H9 (cell line): ENCODE results near the gene CCDC148. TPM values are rescaled to one million over a fixed set of nuclear protein-coding genes. Genes with fewer than 3 reads are reported as not detected.

Source experiments
- DNase-seq: peaks from one replicate; pipeline ENCODE4 v3.0.0-alpha.2; 2017
- H2AFZ ChIP-seq: one replicate; pipeline ENCODE4 v1.6.1; 2013; ENCODE audit warnings: mild to moderate bottlenecking, low read length, control low read depth, moderate library complexity
- H2AK5ac ChIP-seq: 2 replicates; pipeline ENCODE4 v1.6.1; 2013; ENCODE audit warnings: low read length, control low read depth, mixed read lengths; ENCODE audit not compliant: insufficient read length
- H2BK120ac ChIP-seq: one replicate; pipeline ENCODE4 v1.6.1; 2013; ENCODE audit warnings: low read depth, mild to moderate bottlenecking, low read length, control low read depth, inconsistent platforms; ENCODE audit not compliant: poor library complexity, severe bottlenecking
- H2BK12ac ChIP-seq: 2 replicates; pipeline ENCODE4 v1.6.1; 2013; ENCODE audit warnings: low read length, control low read depth, mixed read lengths, low read depth; ENCODE audit not compliant: insufficient read length
- H2BK15ac ChIP-seq: 2 replicates; pipeline ENCODE4 v1.6.1; 2013; ENCODE audit warnings: low read depth, low read length, control low read depth
- H2BK20ac ChIP-seq: one replicate; pipeline ENCODE4 v1.6.1; 2013; ENCODE audit warnings: low read depth, mild to moderate bottlenecking, low read length, control low read depth, inconsistent platforms; ENCODE audit not compliant: poor library complexity, severe bottlenecking
- H2BK5ac ChIP-seq: 2 replicates; pipeline ENCODE4 v1.6.1; 2013; ENCODE audit warnings: low read length, control low read depth, mixed read lengths; ENCODE audit not compliant: insufficient read length
- H3K14ac ChIP-seq: 2 replicates; pipeline ENCODE4 v1.6.1; 2013; ENCODE audit warnings: low read length, control low read depth; ENCODE audit not compliant: insufficient read depth
- H3K18ac ChIP-seq: 2 replicates; pipeline ENCODE4 v1.6.1; 2013; ENCODE audit warnings: low read depth, mild to moderate bottlenecking, mixed read lengths, low read length, control low read depth; ENCODE audit not compliant: insufficient read length
- H3K23ac ChIP-seq: 2 replicates; pipeline ENCODE4 v1.6.1; 2013; ENCODE audit warnings: low read length, control low read depth, mixed read lengths, low read depth; ENCODE audit not compliant: insufficient read length
- H3K23me2 ChIP-seq: 2 replicates; pipeline ENCODE4 v1.6.1; 2013; ENCODE audit warnings: low read depth, mild to moderate bottlenecking, mixed read lengths, low read length, control low read depth; ENCODE audit not compliant: insufficient read length, poor library complexity, severe bottlenecking
- H3K27ac ChIP-seq: 2 replicates; pipeline ENCODE4 v1.5.1; 2013; ENCODE audit warnings: low read length, control low read depth, mixed read lengths, low read depth; ENCODE audit not compliant: insufficient read length
- H3K27me3 ChIP-seq: 2 replicates; pipeline ENCODE4 v1.6.1; 2013; ENCODE audit warnings: low read length, control low read depth, inconsistent platforms; ENCODE audit not compliant: insufficient read depth
- H3K4ac ChIP-seq: 2 replicates; pipeline ENCODE4 v1.6.1; 2013; ENCODE audit warnings: low read depth, mild to moderate bottlenecking, control low read depth, inconsistent platforms, low read length, moderate library complexity
- H3K4me1 ChIP-seq: 2 replicates; pipeline ENCODE4 v1.6.1; 2013; ENCODE audit warnings: low read length, control low read depth, inconsistent platforms; ENCODE audit not compliant: insufficient read depth
- H3K4me2 ChIP-seq: 2 replicates; pipeline ENCODE4 v1.6.1; 2013; ENCODE audit warnings: low read length, control low read depth, mixed read lengths; ENCODE audit not compliant: insufficient read length, insufficient read depth
- H3K56ac ChIP-seq: 2 replicates; pipeline ENCODE4 v1.6.1; 2013; ENCODE audit warnings: low read depth, mild to moderate bottlenecking, mixed read lengths, low read length, control low read depth; ENCODE audit not compliant: insufficient read length
- H3K79me1 ChIP-seq: 2 replicates; pipeline ENCODE4 v1.6.1; 2013; ENCODE audit warnings: low read depth, mild to moderate bottlenecking, moderate library complexity, low read length, control low read depth, inconsistent platforms; ENCODE audit not compliant: insufficient read depth, poor library complexity, severe bottlenecking
- H3K79me2 ChIP-seq: 2 replicates; pipeline ENCODE4 v1.6.1; 2013; ENCODE audit warnings: low read length, control low read depth, inconsistent platforms; ENCODE audit not compliant: insufficient read depth
- H3K9ac ChIP-seq: 2 replicates; pipeline ENCODE4 v1.6.1; 2013; ENCODE audit warnings: low read length, control low read depth, mixed read lengths; ENCODE audit not compliant: insufficient read length; ENCODE audit errors: extremely low read depth
- H3K9me3 ChIP-seq: one replicate; pipeline ENCODE4 v1.6.1; 2013; ENCODE audit warnings: low read depth, low read length, inconsistent platforms; ENCODE audit not compliant: control insufficient read depth
- H3T11ph ChIP-seq: one replicate; pipeline ENCODE4 v1.6.1; 2013; ENCODE audit warnings: mild to moderate bottlenecking, low read length, control low read depth, inconsistent platforms
- H4K20me1 ChIP-seq: one replicate; pipeline ENCODE4 v1.6.1; 2013; ENCODE audit not compliant: control insufficient read depth, insufficient read length, insufficient read depth
- H4K5ac ChIP-seq: 2 replicates; pipeline ENCODE4 v1.6.1; 2013; ENCODE audit warnings: low read depth, mild to moderate bottlenecking, mixed read lengths, low read length, control low read depth; ENCODE audit not compliant: insufficient read length
- H4K8ac ChIP-seq: replicated peaks from 2 replicates; pipeline ENCODE4 v1.6.1; 2013; ENCODE audit warnings: low read length, control low read depth, mixed read lengths, low read depth; ENCODE audit not compliant: insufficient read length
- H4K91ac ChIP-seq: 2 replicates; pipeline ENCODE4 v1.6.1; 2013; ENCODE audit warnings: low read depth, mild to moderate bottlenecking, moderate library complexity, mixed read lengths, low read length, control low read depth; ENCODE audit not compliant: insufficient read length
- H3K27ac Mint-ChIP-seq, 3 experiments: 2 replicates in 2 of 3; 3 replicates in 1 of 3; pipeline ENCODE4 v1.8.0; 2020 to 2021; ENCODE audit warnings: mixed read lengths in 3 of 3, mild to moderate bottlenecking in 1 of 3, moderate library complexity in 1 of 3
- H3K27me3 Mint-ChIP-seq: 2 replicates; pipeline ENCODE4 v1.8.0; 2021; ENCODE audit warnings: low read depth, mild to moderate bottlenecking, moderate library complexity, mixed read lengths
- H3K36me3 Mint-ChIP-seq, 3 experiments: 2 replicates in 2 of 3; 3 replicates in 1 of 3; pipeline ENCODE4 v1.8.0; 2020 to 2021; ENCODE audit warnings: low read depth in 3 of 3, mixed read lengths in 3 of 3; ENCODE audit not compliant: insufficient read depth in 1 of 3
- H3K4me1 Mint-ChIP-seq, 2 experiments: 2 replicates each; pipeline ENCODE4 v1.8.0; 2020; ENCODE audit warnings: mixed read lengths in 2 of 2
- H3K4me3 Mint-ChIP-seq, 2 experiments: 2 replicates in 1 of 2; 3 replicates in 1 of 2; pipeline ENCODE4 v1.8.0; 2020 to 2021; ENCODE audit warnings: mild to moderate bottlenecking in 2 of 2, mixed read lengths in 2 of 2, moderate library complexity in 1 of 2
- H3K9me3 Mint-ChIP-seq, 2 experiments: 2 replicates in 1 of 2; 3 replicates in 1 of 2; pipeline ENCODE4 v1.8.0; 2020; ENCODE audit warnings: mild to moderate bottlenecking in 2 of 2, mixed read lengths in 2 of 2, moderate library complexity in 1 of 2
- WGBS: extraction: QIAGEN DNeasy Blood & Tissue Kit; methylation state at CpG from one replicate; pipeline ENCODE4 v1.1.7; 2013; ENCODE audit warnings: missing lambda C conversion rate, low lambda C conversion rate, mixed read lengths; ENCODE audit not compliant: insufficient read length; ENCODE audit errors: extremely low coverage; 5-methylcytosine and 5-hydroxymethylcytosine counted together
- total RNA-seq: library from RNA; stranded (reverse); gene quantifications from 2 replicates; pipeline ENCODE4 v1.2.1, GENCODE V29; 2021
- TF ChIP-seq, protein P1 (sequence below): fragments of 200-600 bp; sonication (generic); conservative IDR thresholded peaks from 3 replicates; pipeline ENCODE4 v1.8.0; 2021; ENCODE audit warnings: antibody characterized with exemption, mild to moderate bottlenecking

The CCDC148 gene
- total RNA-seq, 1 experiment from 2014 or later, result 1.5 TPM

- Mint-ChIP-seq H3K4me1 (peaks cover 15% of the 10 kb centered on the region in 2 experiments), H3K36me3 (peaks cover 0 to 9% (median 4%) of the 10 kb centered on the region in 3 experiments), H3K9me3 (peaks cover 13 to 14% of the 10 kb centered on the region in 2 experiments), H3K27ac (no peak overlapping the region), H3K4me3 (no peak overlapping the region), H3K27me3 (no peaks in the 10 kb centered on the region)
- H3K18ac ChIP-seq, result no peak overlapping the region
- no peak overlapping the region for H2BK12ac ChIP-seq
- no peak for DNase-seq
- H2BK15ac ChIP-seq, result no peak overlapping the region
- no CpG with 5 or more reads among the region's 2 CpGs for WGBS
- H2AFZ ChIP-seq, result no peak overlapping the region
- no peak overlapping the region for H3K4me2 ChIP-seq
- H3K4ac ChIP-seq, result no peak overlapping the region
- no peaks in the 10 kb centered on the region for H3K79me2 ChIP-seq
- no peak overlapping the region for H3K23ac ChIP-seq
- H3K27me3 ChIP-seq, result no peaks in the 10 kb centered on the region
- H3K27ac ChIP-seq, result no peak overlapping the region
- no peak overlapping the region for H2AK5ac ChIP-seq
- H4K8ac ChIP-seq, result no peak overlapping the region
- no peaks in the 10 kb centered on the region for H3K23me2 ChIP-seq
- no peak overlapping the region for H2BK120ac ChIP-seq
- H3K9ac ChIP-seq, result no peak overlapping the region
- H4K5ac ChIP-seq, result no peak overlapping the region
- no peak overlapping the region for H4K91ac ChIP-seq
- H4K20me1 ChIP-seq, result no peaks in the 10 kb centered on the region
- no peak overlapping the region for H2BK20ac ChIP-seq
- no peak overlapping the region for H3T11ph ChIP-seq
- H3K4me1 ChIP-seq, result no peaks in the 10 kb centered on the region; the same call in 1 of the 2 replicates
- H3K9me3 ChIP-seq, result no peaks in the 10 kb centered on the region
- no peak overlapping the region for H3K56ac ChIP-seq
- TF ChIP-seq, protein P1, sequence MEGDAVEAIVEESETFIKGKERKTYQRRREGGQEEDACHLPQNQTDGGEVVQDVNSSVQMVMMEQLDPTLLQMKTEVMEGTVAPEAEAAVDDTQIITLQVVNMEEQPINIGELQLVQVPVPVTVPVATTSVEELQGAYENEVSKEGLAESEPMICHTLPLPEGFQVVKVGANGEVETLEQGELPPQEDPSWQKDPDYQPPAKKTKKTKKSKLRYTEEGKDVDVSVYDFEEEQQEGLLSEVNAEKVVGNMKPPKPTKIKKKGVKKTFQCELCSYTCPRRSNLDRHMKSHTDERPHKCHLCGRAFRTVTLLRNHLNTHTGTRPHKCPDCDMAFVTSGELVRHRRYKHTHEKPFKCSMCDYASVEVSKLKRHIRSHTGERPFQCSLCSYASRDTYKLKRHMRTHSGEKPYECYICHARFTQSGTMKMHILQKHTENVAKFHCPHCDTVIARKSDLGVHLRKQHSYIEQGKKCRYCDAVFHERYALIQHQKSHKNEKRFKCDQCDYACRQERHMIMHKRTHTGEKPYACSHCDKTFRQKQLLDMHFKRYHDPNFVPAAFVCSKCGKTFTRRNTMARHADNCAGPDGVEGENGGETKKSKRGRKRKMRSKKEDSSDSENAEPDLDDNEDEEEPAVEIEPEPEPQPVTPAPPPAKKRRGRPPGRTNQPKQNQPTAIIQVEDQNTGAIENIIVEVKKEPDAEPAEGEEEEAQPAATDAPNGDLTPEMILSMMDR, result no peak
- H3K79me1 ChIP-seq, result no peaks in the 10 kb centered on the region
- H3K14ac ChIP-seq, result no peak overlapping the region
- no peak overlapping the region for H2BK5ac ChIP-seq
Observed at GRCh38 chr2:158313734-158314133, 142.8 kb downstream of the CCDC148 start.
